ENCODE measurements around the gene ATP11A.

ATP11A gene

GRCh38 chr13:112894423-112894672 is 204.5 kb downstream of the ATP11A start:
- H3K9me2 ChIP-seq (replicated peaks; ENCODE audit: insufficient read depth, low read length): no peaks in the 10 kb centered on the region
- no peaks in the 10 kb centered on the region for H3K36me3 ChIP-seq (replicated peaks; ENCODE audit: insufficient read depth, low read length)
- TF ChIP-seq EZH2phosphoT487 (IDR thresholded peaks at IDR 0.05; ENCODE audit: low read length) (no peak), CTCF (IDR thresholded peaks at IDR 0.05; ENCODE audit: low read length) (no peak), EZH2 (optimal IDR thresholded peaks at IDR 0.05; ENCODE audit: low read depth, low read length) (no peak)
- no peak overlapping the region for H3K27ac ChIP-seq (ENCODE audit: low read length)
- no peaks in the 10 kb centered on the region for H3F3A ChIP-seq (ENCODE audit: insufficient read depth, low read length)
- H3K9me3 ChIP-seq (replicated peaks; ENCODE audit: insufficient read depth, low read length): no peaks in the 10 kb centered on the region
- H3K27me3 ChIP-seq (replicated peaks; ENCODE audit: insufficient read depth, low read length): peaks cover 74% of the 10 kb centered on the region
- no peaks in the 10 kb centered on the region for H4K20me1 ChIP-seq (ENCODE audit: insufficient read depth, low read length)
- peak overlapping the region; percentile 56; the same call in 1 of the 2 replicates for H2AFZ ChIP-seq (ENCODE audit: low read length)
- peak overlapping the region; percentile 59 for H3K4me3 ChIP-seq (ENCODE audit: low read length)
- peak overlapping the region; percentile 18; the same call in 1 of the 2 replicates for H3K9ac ChIP-seq (ENCODE audit: low read length)
- H3K4me1 ChIP-seq (ENCODE audit: low read length): peaks cover 9% of the 10 kb centered on the region
- no peak for DNase-seq
- no peaks in the 10 kb centered on the region for H3K79me2 ChIP-seq (ENCODE audit: low read length)
- H3K4me2 ChIP-seq (ENCODE audit: low read depth, low read length): peak overlapping the region; percentile 95

- Histone ChIP-seq H3K27me3 (replicated peaks; ENCODE audit: insufficient read depth, low read length) (peaks cover 68% of the 10 kb centered on the region), H3F3A (ENCODE audit: insufficient read depth, low read length) (no peaks in the 10 kb centered on the region), H3K79me2 (ENCODE audit: low read length) (no peaks in the 10 kb centered on the region), H2AFZ (ENCODE audit: low read length) (peak overlapping the region; percentile 56; the same call in 1 of the 2 replicates), H4K20me1 (ENCODE audit: insufficient read depth, low read length) (no peaks in the 10 kb centered on the region), H3K9ac (ENCODE audit: low read length) (peak overlapping the region; percentile 18; the same call in 1 of the 2 replicates), H3K36me3 (replicated peaks; ENCODE audit: insufficient read depth, low read length) (no peaks in the 10 kb centered on the region), H3K27ac (ENCODE audit: low read length) (no peak overlapping the region), H3K9me3 (replicated peaks; ENCODE audit: insufficient read depth, low read length) (no peaks in the 10 kb centered on the region), H3K4me2 (ENCODE audit: low read depth, low read length) (peak overlapping the region; percentile 95), H3K9me2 (replicated peaks; ENCODE audit: insufficient read depth, low read length) (no peaks in the 10 kb centered on the region), H3K4me3 (ENCODE audit: low read length) (peak overlapping the region; percentile 59), H3K4me1 (ENCODE audit: low read length) (peaks cover 14% of the 10 kb centered on the region)
- no peak for DNase-seq
- no peak for TF ChIP-seq CTCF (IDR thresholded peaks at IDR 0.05; ENCODE audit: low read length)
Measured at GRCh38 chr13:112894673-112895481, 205.0 kb downstream of the ATP11A start.

GRCh38 chr13:112895521-112896465 is 206.0 kb downstream of the ATP11A start:
- no peaks in the 10 kb centered on the region for H3K79me2 ChIP-seq (ENCODE audit: low read length)
- no peaks in the 10 kb centered on the region for H3K9me2 ChIP-seq (replicated peaks; ENCODE audit: insufficient read depth, low read length)
- no peak overlapping the region for H3K27ac ChIP-seq (ENCODE audit: low read length)
- no peaks in the 10 kb centered on the region for H3K36me3 ChIP-seq (replicated peaks; ENCODE audit: insufficient read depth, low read length)
- no peak overlapping the region for H3K4me3 ChIP-seq (ENCODE audit: low read length)
- H3K9me3 ChIP-seq (replicated peaks; ENCODE audit: insufficient read depth, low read length): no peaks in the 10 kb centered on the region
- 0 out of 2 replicates have a peak, but pooled peaks cover 8% of the 10 kb centered on the region for H3F3A ChIP-seq (ENCODE audit: insufficient read depth, low read length)
- no peak overlapping the region for H2AFZ ChIP-seq (ENCODE audit: low read length)
- TF ChIP-seq EZH2phosphoT487 (IDR thresholded peaks at IDR 0.05; ENCODE audit: low read length) (no peak), EZH2 (optimal IDR thresholded peaks at IDR 0.05; ENCODE audit: low read depth, low read length) (no peak), CTCF (IDR thresholded peaks at IDR 0.05; ENCODE audit: low read length) (no peak)
- H3K4me2 ChIP-seq (ENCODE audit: low read depth, low read length): no peak overlapping the region
- no peak for DNase-seq
- peaks cover 59% of the 10 kb centered on the region for H3K27me3 ChIP-seq (replicated peaks; ENCODE audit: insufficient read depth, low read length)
- no peak overlapping the region for H3K9ac ChIP-seq (ENCODE audit: low read length)
- H4K20me1 ChIP-seq (ENCODE audit: insufficient read depth, low read length): no peaks in the 10 kb centered on the region
- peaks cover 21% of the 10 kb centered on the region for H3K4me1 ChIP-seq (ENCODE audit: low read length)
